ENCODE results near the gene FANCI. TPM values are rescaled to one million over a fixed set of nuclear protein-coding genes. Genes with fewer than 3 reads are reported as not detected.

FANCI gene
- total RNA-seq, 1 experiment from 2014 or later = 163 TPM

DNA sequence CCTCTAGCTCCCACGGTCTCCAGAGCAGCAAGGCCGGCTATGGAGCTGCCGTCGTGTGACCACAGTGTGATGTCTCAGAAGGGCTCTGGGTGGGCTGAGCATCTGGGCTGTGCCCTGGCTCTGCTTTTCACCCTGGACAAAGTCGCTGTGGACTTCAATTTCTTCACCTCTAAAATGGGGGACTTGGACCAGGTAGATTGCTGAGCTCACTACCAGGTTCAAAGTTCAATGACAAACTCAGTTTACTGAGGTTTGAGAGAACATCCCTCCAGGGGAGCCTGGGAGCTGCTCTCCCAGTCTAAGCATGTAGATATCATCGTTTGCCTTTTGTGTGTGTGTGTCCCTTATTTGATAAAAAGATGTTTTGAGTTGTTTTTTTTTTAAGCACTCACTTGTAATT, 47.5 kb upstream of the FANCI start:
- H3K36me3 ChIP-seq (ENCODE audit: insufficient read depth, low read length, poor library complexity, severe bottlenecking) = no peaks in the 10 kb centered on the region
- H3K4me3 ChIP-seq (ENCODE audit: low read depth, low read length, poor library complexity, severe bottlenecking) = no peak overlapping the region
- ChIA-PET POLR2A (ENCODE audit: low non-redundant PET) (no interaction called here), CTCF (no interaction called here)
- H3K27me3 ChIP-seq (replicated peaks; ENCODE audit: insufficient read depth, low read depth, low read length, poor library complexity) = no peaks in the 10 kb centered on the region
- intact Hi-C loops (cut with micrococcal nuclease; ENCODE audit: unreplicated experiment) = no loop called here
- DNase-seq (ENCODE audit: low spot score) = no peak
- TF ChIP-seq, protein P1, sequence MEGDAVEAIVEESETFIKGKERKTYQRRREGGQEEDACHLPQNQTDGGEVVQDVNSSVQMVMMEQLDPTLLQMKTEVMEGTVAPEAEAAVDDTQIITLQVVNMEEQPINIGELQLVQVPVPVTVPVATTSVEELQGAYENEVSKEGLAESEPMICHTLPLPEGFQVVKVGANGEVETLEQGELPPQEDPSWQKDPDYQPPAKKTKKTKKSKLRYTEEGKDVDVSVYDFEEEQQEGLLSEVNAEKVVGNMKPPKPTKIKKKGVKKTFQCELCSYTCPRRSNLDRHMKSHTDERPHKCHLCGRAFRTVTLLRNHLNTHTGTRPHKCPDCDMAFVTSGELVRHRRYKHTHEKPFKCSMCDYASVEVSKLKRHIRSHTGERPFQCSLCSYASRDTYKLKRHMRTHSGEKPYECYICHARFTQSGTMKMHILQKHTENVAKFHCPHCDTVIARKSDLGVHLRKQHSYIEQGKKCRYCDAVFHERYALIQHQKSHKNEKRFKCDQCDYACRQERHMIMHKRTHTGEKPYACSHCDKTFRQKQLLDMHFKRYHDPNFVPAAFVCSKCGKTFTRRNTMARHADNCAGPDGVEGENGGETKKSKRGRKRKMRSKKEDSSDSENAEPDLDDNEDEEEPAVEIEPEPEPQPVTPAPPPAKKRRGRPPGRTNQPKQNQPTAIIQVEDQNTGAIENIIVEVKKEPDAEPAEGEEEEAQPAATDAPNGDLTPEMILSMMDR (conservative IDR thresholded peaks at IDR 0.05; ENCODE audit: low read depth, low read length) = no peak
- TF ChIP-seq EZH2 (IDR thresholded peaks at IDR 0.05; ENCODE audit: borderline replicate concordance, low read depth, low read length, poor library complexity, severe bottlenecking) = no peak
- H3K4me1 ChIP-seq (ENCODE audit: insufficient read depth, low read length, poor library complexity, severe bottlenecking) = no peaks in the 10 kb centered on the region
- H3K9me3 ChIP-seq (ENCODE audit: low read depth, low read length, poor library complexity, severe bottlenecking) = no peaks in the 10 kb centered on the region
- H3K27ac ChIP-seq (ENCODE audit: low read depth, low read length, poor library complexity, severe bottlenecking) = no peak overlapping the region
- BruUV-seq (replicated peaks) = no TSS peak

DNA sequence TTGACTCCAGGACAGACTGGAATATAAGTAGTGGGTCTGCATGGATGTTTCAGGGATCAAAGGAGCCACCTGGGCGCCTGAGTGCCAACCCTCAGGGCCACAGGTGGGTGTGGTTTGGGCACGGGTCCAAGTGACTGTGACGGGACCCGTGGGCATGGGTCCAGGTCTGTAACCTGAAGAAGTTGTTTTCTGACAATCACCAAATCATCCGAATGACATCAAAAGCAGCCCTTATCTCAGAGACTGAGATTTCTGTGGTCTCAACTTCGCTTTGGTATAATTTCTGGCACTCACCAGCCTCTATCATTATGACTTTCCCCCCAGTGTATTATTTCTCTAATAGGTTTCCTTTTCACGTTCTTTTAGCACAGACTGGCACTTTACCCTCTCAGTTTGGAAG, 46.8 kb upstream of the FANCI start:
- Histone ChIP-seq H3K4me3 (ENCODE audit: low read depth, low read length, poor library complexity, severe bottlenecking) (no peak overlapping the region), H3K27me3 (replicated peaks; ENCODE audit: insufficient read depth, low read depth, low read length, poor library complexity) (no peaks in the 10 kb centered on the region), H3K36me3 (ENCODE audit: insufficient read depth, low read length, poor library complexity, severe bottlenecking) (no peaks in the 10 kb centered on the region), H3K9me3 (ENCODE audit: low read depth, low read length, poor library complexity, severe bottlenecking) (no peaks in the 10 kb centered on the region), H3K4me1 (ENCODE audit: insufficient read depth, low read length, poor library complexity, severe bottlenecking) (no peaks in the 10 kb centered on the region), H3K27ac (ENCODE audit: low read depth, low read length, poor library complexity, severe bottlenecking) (no peak overlapping the region)
- intact Hi-C loops (cut with micrococcal nuclease; ENCODE audit: unreplicated experiment) = no loop called here
- POLR2A ChIA-PET (ENCODE audit: low non-redundant PET) = no interaction called here
- DNase-seq (ENCODE audit: low spot score) = no peak
- TF ChIP-seq, protein P1 (conservative IDR thresholded peaks at IDR 0.05; ENCODE audit: low read depth, low read length) = no peak
- TF ChIP-seq EZH2 (IDR thresholded peaks at IDR 0.05; ENCODE audit: borderline replicate concordance, low read depth, low read length, poor library complexity, severe bottlenecking) = no peak
- BruUV-seq (replicated peaks) = no TSS peak
- CTCF ChIA-PET = no interaction called here

DNA sequence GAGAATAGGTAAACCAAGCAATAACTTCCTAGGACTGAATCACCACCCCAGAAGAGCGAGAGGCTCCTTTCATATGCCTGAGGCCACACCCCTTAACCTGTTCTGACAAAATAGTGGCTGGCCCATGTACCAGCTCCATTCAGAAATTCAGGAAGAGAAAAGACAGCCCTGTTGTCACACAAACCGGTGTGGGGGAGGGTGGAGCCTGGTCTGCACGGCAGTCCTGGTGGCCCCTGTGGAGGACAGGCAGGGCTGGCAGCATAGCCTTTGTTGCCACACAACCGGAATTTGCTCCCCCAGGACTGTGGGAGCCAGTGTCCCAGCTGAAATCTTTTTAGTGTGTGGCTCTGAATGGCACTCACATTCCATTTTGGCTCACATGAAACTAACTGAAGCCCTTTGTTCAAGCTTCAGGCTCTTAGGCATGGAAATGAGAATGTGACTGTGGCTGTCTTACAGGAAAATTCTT, 46.2 kb upstream of the FANCI start:
- H3K27ac ChIP-seq (ENCODE audit: low read depth, low read length, poor library complexity, severe bottlenecking) = no peak overlapping the region
- no peaks in the 10 kb centered on the region for H3K27me3 ChIP-seq (replicated peaks; ENCODE audit: insufficient read depth, low read depth, low read length, poor library complexity)
- H3K36me3 ChIP-seq (ENCODE audit: insufficient read depth, low read length, poor library complexity, severe bottlenecking) = no peaks in the 10 kb centered on the region
- H3K9me3 ChIP-seq (ENCODE audit: low read depth, low read length, poor library complexity, severe bottlenecking) = no peaks in the 10 kb centered on the region
- H3K4me1 ChIP-seq (ENCODE audit: insufficient read depth, low read length, poor library complexity, severe bottlenecking) = no peaks in the 10 kb centered on the region
- ChIA-PET POLR2A (ENCODE audit: low non-redundant PET) (interaction anchor here (0.6 kb wide), 1 partner anchor 138 kb away, joined by 3 read pairs; no protein-coding TSS in a partner anchor), CTCF (interaction anchor here (0.5 kb wide), 1 partner anchor 102 kb away, joined by 7 read pairs; no protein-coding TSS in a partner anchor)
- no peak overlapping the region for H3K4me3 ChIP-seq (ENCODE audit: low read depth, low read length, poor library complexity, severe bottlenecking)
- intact Hi-C loops (cut with micrococcal nuclease; ENCODE audit: unreplicated experiment) = no loop called here
- BruUV-seq (replicated peaks) = no TSS peak
- DNase-seq (ENCODE audit: low spot score) = no peak
- TF ChIP-seq EZH2 (IDR thresholded peaks at IDR 0.05; ENCODE audit: borderline replicate concordance, low read depth, low read length, poor library complexity, severe bottlenecking) = no peak
- TF ChIP-seq, protein P1 (conservative IDR thresholded peaks at IDR 0.05; ENCODE audit: low read depth, low read length) = no peak
